ENCODE results near the gene ZC3H12A. TPM values are rescaled to one million over a fixed set of nuclear protein-coding genes. Genes with fewer than 3 reads are reported as not detected.
"Not testable (repeated sequence)": the region's sequence is repeated elsewhere in the genome, so short reads cannot be mapped to it uniquely, and the experiment has no call there.

The ZC3H12A gene
- total RNA-seq, 1 experiment from 2014 or later = 9.4 TPM

GRCh38 chr1:37515185-37516034 is 41.0 kb downstream of the ZC3H12A start:
- Histone ChIP-seq H3K27me3 (ENCODE audit: control insufficient read depth, insufficient read depth, low read length) (no peaks in the 10 kb centered on the region), H3K36me3 (ENCODE audit: control insufficient read depth, insufficient read depth, low read length) (peaks cover 3% of the 10 kb centered on the region), H3K9me3 (ENCODE audit: control insufficient read depth, insufficient read depth, low read depth, low read length) (no peaks in the 10 kb centered on the region), H3K27ac (ENCODE audit: low read length) (peak overlapping the region; percentile 98), H3K4me1 (ENCODE audit: control insufficient read depth, insufficient read depth, low read length) (peaks cover 13% of the 10 kb centered on the region), H3K4me3 (ENCODE audit: low read depth in 2 of 2, low read length in 2 of 2) (peak overlapping the region; percentile 83 to 84)
- ChIA-PET CTCF (interaction anchor here (0.5 to 1.6 kb wide), 3 partner anchors 20 to 56 kb away, joined by 3 to 11 read pairs (median 7); no protein-coding TSS in a partner anchor), POLR2A (interaction anchor here (0.6 kb wide), 1 partner anchor 73 kb away, joined by 3 read pairs; no protein-coding TSS in a partner anchor)
- TF ChIP-seq TCF7L2 (IDR thresholded peaks at IDR 0.05; ENCODE audit: low read depth, low read length) (no peak), SIN3A (IDR thresholded peaks at IDR 0.05; ENCODE audit: borderline replicate concordance, insufficient read depth, low read depth, low read length) (no peak), POLR2AphosphoS5 (IDR thresholded peaks at IDR 0.05; ENCODE audit: low read depth, low read length) (no peak)
- TF ChIP-seq, protein P1, sequence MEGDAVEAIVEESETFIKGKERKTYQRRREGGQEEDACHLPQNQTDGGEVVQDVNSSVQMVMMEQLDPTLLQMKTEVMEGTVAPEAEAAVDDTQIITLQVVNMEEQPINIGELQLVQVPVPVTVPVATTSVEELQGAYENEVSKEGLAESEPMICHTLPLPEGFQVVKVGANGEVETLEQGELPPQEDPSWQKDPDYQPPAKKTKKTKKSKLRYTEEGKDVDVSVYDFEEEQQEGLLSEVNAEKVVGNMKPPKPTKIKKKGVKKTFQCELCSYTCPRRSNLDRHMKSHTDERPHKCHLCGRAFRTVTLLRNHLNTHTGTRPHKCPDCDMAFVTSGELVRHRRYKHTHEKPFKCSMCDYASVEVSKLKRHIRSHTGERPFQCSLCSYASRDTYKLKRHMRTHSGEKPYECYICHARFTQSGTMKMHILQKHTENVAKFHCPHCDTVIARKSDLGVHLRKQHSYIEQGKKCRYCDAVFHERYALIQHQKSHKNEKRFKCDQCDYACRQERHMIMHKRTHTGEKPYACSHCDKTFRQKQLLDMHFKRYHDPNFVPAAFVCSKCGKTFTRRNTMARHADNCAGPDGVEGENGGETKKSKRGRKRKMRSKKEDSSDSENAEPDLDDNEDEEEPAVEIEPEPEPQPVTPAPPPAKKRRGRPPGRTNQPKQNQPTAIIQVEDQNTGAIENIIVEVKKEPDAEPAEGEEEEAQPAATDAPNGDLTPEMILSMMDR (IDR thresholded peaks at IDR 0.05) = no peak
- TF ChIP-seq, protein P2, sequence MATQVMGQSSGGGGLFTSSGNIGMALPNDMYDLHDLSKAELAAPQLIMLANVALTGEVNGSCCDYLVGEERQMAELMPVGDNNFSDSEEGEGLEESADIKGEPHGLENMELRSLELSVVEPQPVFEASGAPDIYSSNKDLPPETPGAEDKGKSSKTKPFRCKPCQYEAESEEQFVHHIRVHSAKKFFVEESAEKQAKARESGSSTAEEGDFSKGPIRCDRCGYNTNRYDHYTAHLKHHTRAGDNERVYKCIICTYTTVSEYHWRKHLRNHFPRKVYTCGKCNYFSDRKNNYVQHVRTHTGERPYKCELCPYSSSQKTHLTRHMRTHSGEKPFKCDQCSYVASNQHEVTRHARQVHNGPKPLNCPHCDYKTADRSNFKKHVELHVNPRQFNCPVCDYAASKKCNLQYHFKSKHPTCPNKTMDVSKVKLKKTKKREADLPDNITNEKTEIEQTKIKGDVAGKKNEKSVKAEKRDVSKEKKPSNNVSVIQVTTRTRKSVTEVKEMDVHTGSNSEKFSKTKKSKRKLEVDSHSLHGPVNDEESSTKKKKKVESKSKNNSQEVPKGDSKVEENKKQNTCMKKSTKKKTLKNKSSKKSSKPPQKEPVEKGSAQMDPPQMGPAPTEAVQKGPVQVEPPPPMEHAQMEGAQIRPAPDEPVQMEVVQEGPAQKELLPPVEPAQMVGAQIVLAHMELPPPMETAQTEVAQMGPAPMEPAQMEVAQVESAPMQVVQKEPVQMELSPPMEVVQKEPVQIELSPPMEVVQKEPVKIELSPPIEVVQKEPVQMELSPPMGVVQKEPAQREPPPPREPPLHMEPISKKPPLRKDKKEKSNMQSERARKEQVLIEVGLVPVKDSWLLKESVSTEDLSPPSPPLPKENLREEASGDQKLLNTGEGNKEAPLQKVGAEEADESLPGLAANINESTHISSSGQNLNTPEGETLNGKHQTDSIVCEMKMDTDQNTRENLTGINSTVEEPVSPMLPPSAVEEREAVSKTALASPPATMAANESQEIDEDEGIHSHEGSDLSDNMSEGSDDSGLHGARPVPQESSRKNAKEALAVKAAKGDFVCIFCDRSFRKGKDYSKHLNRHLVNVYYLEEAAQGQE (IDR thresholded peaks at IDR 0.05; ENCODE audit: insufficient read depth in 1 of 2, low read depth in 2 of 2, low read length in 1 of 2) = no peak
- in situ Hi-C loops (cut with HindIII; ENCODE audit: low pct_unique_long_range_greater_than_20kb, low sequenced_read_pairs) (no loop called here), intact Hi-C loops (cut with micrococcal nuclease; ENCODE audit: unreplicated experiment) (no loop called here)
- DNase-seq (ENCODE audit: low read depth, low spot score) = no peak
- BruUV-seq (replicated peaks) = TSS peak; percentile 96
- no peak for ATAC-seq

DNA sequence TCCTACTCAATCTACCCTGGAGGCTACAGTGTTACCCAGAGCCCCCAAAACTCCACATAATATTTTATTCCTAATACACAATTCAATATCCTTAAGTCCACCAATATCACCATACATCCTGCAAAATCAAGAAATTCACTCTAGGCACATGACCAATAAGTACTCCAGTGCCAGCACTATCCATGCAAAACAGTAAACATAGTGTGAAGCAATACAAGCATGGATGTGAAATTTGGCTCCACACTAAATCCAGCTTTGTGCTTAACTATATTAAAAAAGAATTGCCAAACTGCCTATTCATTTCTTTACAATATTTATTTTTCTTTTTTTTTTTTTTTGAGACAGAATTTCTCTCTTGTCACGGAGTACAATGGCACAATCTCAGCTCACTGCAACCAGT is 43.2 kb downstream of the ZC3H12A start:
- BruUV-seq (replicated peaks) = no TSS peak
- TF ChIP-seq TCF7L2 (IDR thresholded peaks at IDR 0.05; ENCODE audit: low read depth, low read length) (no peak), SIN3A (IDR thresholded peaks at IDR 0.05; ENCODE audit: borderline replicate concordance, insufficient read depth, low read depth, low read length) (no peak), POLR2AphosphoS5 (IDR thresholded peaks at IDR 0.05; ENCODE audit: low read depth, low read length) (no peak)
- TF ChIP-seq, protein P2 (IDR thresholded peaks at IDR 0.05; ENCODE audit: insufficient read depth in 1 of 2, low read depth in 2 of 2, low read length in 1 of 2) = no peak
- TF ChIP-seq, protein P1 (IDR thresholded peaks at IDR 0.05) = no peak
- no peak for DNase-seq (ENCODE audit: low read depth, low spot score)
- Histone ChIP-seq H3K4me3 (ENCODE audit: low read depth in 2 of 2, low read length in 2 of 2) (no peak overlapping the region), H3K4me1 (ENCODE audit: control insufficient read depth, insufficient read depth, low read length) (peaks cover 13% of the 10 kb centered on the region), H3K27ac (ENCODE audit: low read length) (no peak overlapping the region), H3K9me3 (ENCODE audit: control insufficient read depth, insufficient read depth, low read depth, low read length) (no peaks in the 10 kb centered on the region), H3K27me3 (ENCODE audit: control insufficient read depth, insufficient read depth, low read length) (no peaks in the 10 kb centered on the region), H3K36me3 (ENCODE audit: control insufficient read depth, insufficient read depth, low read length) (no peaks in the 10 kb centered on the region; the same call in 1 of the 2 replicates)
- ATAC-seq = no peak
- intact Hi-C loops (cut with micrococcal nuclease; ENCODE audit: unreplicated experiment) = no loop called here
- POLR2A ChIA-PET = no interaction called here
- in situ Hi-C loops (cut with HindIII; ENCODE audit: low pct_unique_long_range_greater_than_20kb, low sequenced_read_pairs) = no loop called here
- CTCF ChIA-PET = no interaction called here

GRCh38 chr1:37518241-37518640 is 43.9 kb downstream of the ZC3H12A start:
- intact Hi-C loops (cut with micrococcal nuclease; ENCODE audit: unreplicated experiment); ATAC-seq; H3K27me3 ChIP-seq (ENCODE audit: control insufficient read depth, insufficient read depth, low read length); H3K36me3 ChIP-seq (ENCODE audit: control insufficient read depth, insufficient read depth, low read length); DNase-seq (ENCODE audit: low read depth, low spot score); CTCF ChIA-PET; H3K27ac ChIP-seq (ENCODE audit: low read length); in situ Hi-C loops (cut with HindIII; ENCODE audit: low pct_unique_long_range_greater_than_20kb, low sequenced_read_pairs); H3K9me3 ChIP-seq (ENCODE audit: control insufficient read depth, insufficient read depth, low read depth, low read length); POLR2A ChIA-PET; BruUV-seq (replicated peaks); H3K4me3 ChIP-seq (ENCODE audit: low read depth in 2 of 2, low read length in 2 of 2): not testable (repeated sequence)
- peaks cover 11% of the 10 kb centered on the region for H3K4me1 ChIP-seq (ENCODE audit: control insufficient read depth, insufficient read depth, low read length)

Data from Panc1 (cell line).